HepG2 (cell line): ENCODE data around the gene TPRG1. TPM values are rescaled to one million over a fixed set of nuclear protein-coding genes. Genes with fewer than 3 reads are reported as not detected.

Source experiments
- ATAC-seq: fragments of 200-7000 bp; cut with Tn5 transposase; 3 replicates; pipeline ENCODE4 v1.9.1; 2020; ENCODE audit warnings: mild to moderate bottlenecking, moderate library complexity
- BruUV-seq: library from RNA; stranded (reverse); fragments of 400-500 nt; replicated peaks from 2 replicates; lab custom pipeline; 2021; lab: Mats Ljungman, UMichigan
- CTCF ChIA-PET: fragments of 300-600 bp; formaldehyde crosslinking; extraction: SDS; loops from one replicate; lab custom pipeline; 2021; ENCODE audit warnings: low total read pairs, inconsistent platforms, low intra/inter-chr PET ratio; lab: Yijun Ruan, JAX
- POLR2A ChIA-PET: fragments of 350-600 bp; sonication (Branson Sonifier 250); formaldehyde crosslinking; loops from one replicate; lab custom pipeline; 2020; ENCODE audit warnings: antibody characterized with exemption, inconsistent platforms; lab: Yijun Ruan, JAX
- DNase-seq: peaks from one replicate; pipeline ENCODE4 v3.0.0-alpha.2; 2015; ENCODE audit warnings: low spot score
- FAIRE-seq: peaks from 3 replicates; lab custom pipeline; 2011; peaks lifted over from hg19 to GRCh38; lab: Jason Lieb, UNC
- H2AFZ ChIP-seq: one replicate; pipeline ENCODE4 v1.6.1; 2011; ENCODE audit warnings: low read length, inconsistent platforms
- H3K27ac ChIP-seq: fragments of 300-600 bp; 3 replicates; pipeline ENCODE4 v1.8.0; 2011; ENCODE audit warnings: mixed run types, mild to moderate bottlenecking, mixed read lengths, low read length, inconsistent platforms; ENCODE audit not compliant: insufficient read depth; ENCODE audit errors: extremely low read length
- H3K27me3 ChIP-seq, 2 experiments: fragments of 200-600 bp in 1 of 2; 2 replicates in 1 of 2; 3 replicates in 1 of 2; pipeline versions ENCODE4 v1.6.0 to v1.8.0; 2011; ENCODE audit warnings: low read length in 2 of 2, mild to moderate bottlenecking in 2 of 2, moderate library complexity in 2 of 2, inconsistent platforms in 1 of 2; ENCODE audit not compliant: insufficient read depth in 2 of 2, control insufficient read depth in 1 of 2
- H3K36me3 ChIP-seq, 2 experiments: fragments of 200-600 bp in 1 of 2; replicated peaks in 1 of 2; 2 replicates in 1 of 2; 3 replicates in 1 of 2; pipeline versions ENCODE4 v1.5.1 to v1.8.0; 2011; ENCODE audit warnings: low read length in 2 of 2, inconsistent platforms in 1 of 2; ENCODE audit not compliant: insufficient read depth in 2 of 2, control insufficient read depth in 1 of 2
- H3K4me1 ChIP-seq: 2 replicates; pipeline ENCODE4 v1.5.1; 2012; ENCODE audit warnings: low read length, inconsistent platforms; ENCODE audit not compliant: insufficient read depth
- H3K4me2 ChIP-seq: 2 replicates; pipeline ENCODE4 v1.6.0; 2011; ENCODE audit warnings: low read depth, low read length, inconsistent platforms
- H3K4me3 ChIP-seq, 3 experiments: fragments of 200-600 bp in 1 of 3; sonication (generic), shearing (Covaris generic) in 1 of 3; replicated peaks in 1 of 3; 2 replicates each; pipeline ENCODE4 v1.5.1; 2011 to 2016; ENCODE audit warnings: low read length in 3 of 3, inconsistent platforms in 2 of 3, low read depth in 2 of 3, mild to moderate bottlenecking in 2 of 3, control low read depth in 1 of 3, mixed read lengths in 1 of 3; ENCODE audit not compliant: insufficient read depth in 1 of 3
- H3K79me2 ChIP-seq: one replicate; pipeline ENCODE4 v1.6.1; 2011; ENCODE audit warnings: low read length, inconsistent platforms; ENCODE audit not compliant: insufficient read depth
- H3K9ac ChIP-seq: 2 replicates; pipeline ENCODE4 v1.6.0; 2011; ENCODE audit warnings: mild to moderate bottlenecking, low read depth, low read length, inconsistent platforms; ENCODE audit not compliant: insufficient read depth
- H3K9me3 ChIP-seq: 2 replicates; pipeline ENCODE4 v1.5.1; 2012; ENCODE audit warnings: mild to moderate bottlenecking, low read length
- H4K20me1 ChIP-seq: 2 replicates; pipeline ENCODE4 v1.6.0; 2011; ENCODE audit warnings: inconsistent platforms, mild to moderate bottlenecking, low read length, moderate library complexity; ENCODE audit not compliant: insufficient read depth
- ARHGAP35 ChIP-seq: sonication (generic); formaldehyde crosslinking; IDR thresholded peaks from 2 replicates; pipeline ENCODE4 v1.9.0; 2022; ENCODE audit warnings: mild to moderate bottlenecking, inconsistent platforms, moderate library complexity, missing genetic modification reagents, borderline replicate concordance
- BRCA1 ChIP-seq: sonication (generic); formaldehyde crosslinking; IDR thresholded peaks from 2 replicates; pipeline ENCODE4 v1.4.0; 2020; ENCODE audit warnings: missing genetic modification reagents
- CTCF ChIP-seq: sonication (generic); formaldehyde crosslinking; IDR thresholded peaks from 2 replicates; pipeline ENCODE4 v1.5.0; 2020; ENCODE audit warnings: mild to moderate bottlenecking, missing genetic modification reagents, moderate library complexity
- NFKBIZ ChIP-seq: IDR thresholded peaks from 2 replicates; pipeline ENCODE4 v1.6.1; 2018; ENCODE audit warnings: missing genetic modification reagents, missing compliant biosample characterization
- POLR2A ChIP-seq, 2 experiments: IDR thresholded peaks; 2 replicates each; pipeline ENCODE4 v1.6.1; 2011; ENCODE audit warnings: low read depth in 2 of 2, low read length in 2 of 2, mild to moderate bottlenecking in 1 of 2, moderate library complexity in 1 of 2; ENCODE audit not compliant: insufficient read depth in 1 of 2
- RFX5 ChIP-seq: IDR thresholded peaks from 2 replicates; pipeline ENCODE4 v1.6.1; 2011; ENCODE audit warnings: low read depth, low read length, improper control_type of control experiment
- SRSF9 ChIP-seq: fragments of 200-400 bp; formaldehyde crosslinking; IDR thresholded peaks from 2 replicates; pipeline ENCODE4 v1.6.1; 2018; ENCODE audit warnings: borderline replicate concordance, mild to moderate bottlenecking, low read depth, low read length; ENCODE audit not compliant: insufficient read depth, poor library complexity, severe bottlenecking
- TEF ChIP-seq: sonication (generic); formaldehyde crosslinking; IDR thresholded peaks from 2 replicates; pipeline ENCODE4 v1.5.0; 2020; ENCODE audit warnings: missing genetic modification reagents
- ZBTB3 ChIP-seq: sonication (generic); formaldehyde crosslinking; IDR thresholded peaks from 2 replicates; pipeline ENCODE4 v1.4.0; 2020; ENCODE audit warnings: low read depth, mild to moderate bottlenecking, moderate library complexity, missing genetic modification reagents, borderline replicate concordance
- ZNF138 ChIP-seq: sonication (generic); formaldehyde crosslinking; IDR thresholded peaks from 2 replicates; pipeline ENCODE4 v1.5.0; 2020; ENCODE audit warnings: mild to moderate bottlenecking, low read depth, missing genetic modification reagents
- ZNF180 ChIP-seq: sonication (generic); formaldehyde crosslinking; IDR thresholded peaks from 2 replicates; pipeline ENCODE4 v1.4.0; 2020; ENCODE audit warnings: low read depth, missing genetic modification reagents, borderline replicate concordance
- ZNF337 ChIP-seq: sonication (generic); formaldehyde crosslinking; IDR thresholded peaks from 2 replicates; pipeline ENCODE4 v1.5.1; 2020; ENCODE audit warnings: missing genetic modification reagents, low read depth, mild to moderate bottlenecking, borderline replicate concordance
- ZNF431 ChIP-seq: sonication (generic); formaldehyde crosslinking; IDR thresholded peaks from 2 replicates; pipeline ENCODE4 v1.9.0; 2022; ENCODE audit warnings: missing genetic modification reagents, low read depth, mild to moderate bottlenecking, borderline replicate concordance
- ZNF619 ChIP-seq: sonication (generic); formaldehyde crosslinking; IDR thresholded peaks from 2 replicates; pipeline ENCODE4 v1.4.0; 2020; ENCODE audit warnings: mild to moderate bottlenecking, missing genetic modification reagents
- ZNF782 ChIP-seq: sonication (generic); formaldehyde crosslinking; IDR thresholded peaks from 2 replicates; pipeline ENCODE4 v1.4.0; 2020; ENCODE audit warnings: missing genetic modification reagents, mild to moderate bottlenecking, borderline replicate concordance
- ZSCAN12 ChIP-seq: sonication (generic); formaldehyde crosslinking; IDR thresholded peaks from 2 replicates; pipeline ENCODE4 v1.9.0; 2021; ENCODE audit warnings: mild to moderate bottlenecking, missing genetic modification reagents
- ZSCAN25 ChIP-seq: sonication (generic); formaldehyde crosslinking; IDR thresholded peaks from 2 replicates; pipeline ENCODE4 v1.8.0; 2022; ENCODE audit warnings: mild to moderate bottlenecking, missing genetic modification reagents
- WGBS: methylation state at CpG from one replicate; pipeline ENCODE4 v1.1.6; 2017; ENCODE audit warnings: low lambda C conversion rate; 5-methylcytosine and 5-hydroxymethylcytosine counted together
- in situ Hi-C: cut with HindIII; loops from 2 replicates; pipeline ENCODE4 v1.10.0; 2017; ENCODE audit warnings: low pct_unique_long_range_greater_than_20kb; ENCODE audit not compliant: extremely low pct_ligation_motif_present
- intact Hi-C: fragments of 100-400 bp; cut with micrococcal nuclease; formaldehyde crosslinking; loops from one replicate; pipeline ENCODE4 v1.10.0; 2022; ENCODE audit not compliant: unreplicated experiment
- polyA plus RNA-seq, 8 experiments: library from polyadenylated mRNA; depleted of rRNA in 3 of 8; stranded (reverse) in 7 of 8; unstranded in 1 of 8; fragments of >200 nt; fragmentation: Illumina TruSeq in 4 of 8; extraction: Trizol in 4 of 8; gene quantifications; 2 replicates each; pipeline versions ENCODE4 v1.2.1 to v1.2.3, GENCODE V29; 2011 to 2016; ENCODE audit warnings: low read depth in 4 of 8, missing spikeins in 1 of 8, mixed read lengths in 1 of 8; ENCODE audit not compliant: insufficient read depth in 1 of 8
- total RNA-seq, 5 experiments: library from RNA; depleted of rRNA; stranded (reverse); fragments of >200 nt; fragmentation: Illumina TruSeq; extraction: Trizol; gene quantifications; 2 replicates each; pipeline ENCODE4 v1.2.3, GENCODE V29; 2016; ENCODE audit warnings: low read depth in 1 of 5

Gene TPRG1
- total and polyA plus RNA-seq, 2 of the 13 experiments (the other 11 are each of a cell fraction or from before 2014, with no cell fraction given), result 0.17 TPM; not detected in 1

GRCh38 chr3:189122110-189122509 lies 49.7 kb upstream of the TPRG1 start:
- no peaks in the 10 kb centered on the region for H3K36me3 ChIP-seq
- H4K20me1 ChIP-seq, result no peaks in the 10 kb centered on the region
- ChIA-PET POLR2A (no interaction called here), CTCF (no interaction called here)
- no peaks in the 10 kb centered on the region for H3K4me1 ChIP-seq
- H3K9ac ChIP-seq, result no peak overlapping the region
- no peak for DNase-seq
- no peak overlapping the region for H3K4me2 ChIP-seq
- 0 out of 5 replicates have a peak, but pooled peaks cover 0 to 3% of the 10 kb centered on the region in 2 experiments for H3K27me3 ChIP-seq
- peaks cover 8% of the 10 kb centered on the region; the same call in 1 of the 2 replicates for H3K9me3 ChIP-seq
- no peak for FAIRE-seq
- no TSS peak for BruUV-seq
- no peak for ATAC-seq
- intact Hi-C loops (no loop called here), in situ Hi-C loops (no loop called here)
- 43% methylated on average over 2 of the region's 2 CpGs for WGBS
- no peak for TF ChIP-seq TEF (CRISPR knock-in tag)
- no peak for TF ChIP-seq ZSCAN12
- TF ChIP-seq BRCA1 (CRISPR knock-in tag), result no peak
- TF ChIP-seq ZSCAN25 (CRISPR knock-in tag), result no peak
- no peak for TF ChIP-seq ZNF619
- no peak for TF ChIP-seq POLR2A (IDR thresholded peaks at IDR 0.05; ENCODE audit: insufficient read depth in 1 of 2, low read depth in 2 of 2, low read length in 2 of 2)
- no peak for TF ChIP-seq ZNF180 (CRISPR knock-in tag)
- no peak overlapping the region for H2AFZ ChIP-seq
- no peaks in the 10 kb centered on the region for H3K79me2 ChIP-seq
- no peak overlapping the region for H3K27ac ChIP-seq
- H3K4me3 ChIP-seq, result no peak overlapping the region

GRCh38 chr3:189122526-189123205 lies 49.1 kb upstream of the TPRG1 start:
- intact Hi-C loops (no loop called here), in situ Hi-C loops (no loop called here)
- Histone ChIP-seq H3K4me3 (no peak overlapping the region), H3K79me2 (no peaks in the 10 kb centered on the region), H3K4me2 (no peak overlapping the region), H3K27ac (no peak overlapping the region), H3K36me3 (no peaks in the 10 kb centered on the region), H4K20me1 (no peaks in the 10 kb centered on the region), H3K9ac (no peak overlapping the region), H3K27me3 (0 out of 5 replicates have a peak, but pooled peaks cover 0 to 3% of the 10 kb centered on the region in 2 experiments), H3K9me3 (peaks cover 8% of the 10 kb centered on the region; the same call in 1 of the 2 replicates), H2AFZ (no peak overlapping the region), H3K4me1 (no peaks in the 10 kb centered on the region)
- no TSS peak for BruUV-seq
- ChIA-PET CTCF (no interaction called here), POLR2A (no interaction called here)
- DNase-seq (no peak), FAIRE-seq (no peak), ATAC-seq (no peak)
- 30% methylated on average over 5 of the region's 5 CpGs for WGBS
- TF ChIP-seq ZBTB3 (no peak), ZNF782 (CRISPR knock-in tag) (no peak), NFKBIZ (CRISPR knock-in tag) (no peak), SRSF9 (no peak), ZNF138 (no peak), CTCF (no peak), RFX5 (no peak), ZNF431 (no peak), ARHGAP35 (CRISPR knock-in tag) (no peak), ZNF337 (CRISPR knock-in tag) (no peak)
